ENCODE results near the gene MYL4.
"Not testable (repeated sequence)": the region's sequence is repeated elsewhere in the genome, so short reads cannot be mapped to it uniquely, and the experiment has no call there.

Gene MYL4

GRCh38 chr17:47264166-47264565 lies 55.0 kb downstream of the MYL4 start:
- POLR2A ChIA-PET, result no interaction called here
- no peak for DNase-seq (ENCODE audit: extremely low spot score)
- no peak for TF ChIP-seq HDGF (IDR thresholded peaks at IDR 0.05; ENCODE audit: borderline replicate concordance)
- TF ChIP-seq CTBP1 (IDR thresholded peaks at IDR 0.05; ENCODE audit: borderline replicate concordance), result no peak
- no peak for TF ChIP-seq BHLHE40 (IDR thresholded peaks at IDR 0.05; ENCODE audit: borderline replicate concordance)
- TF ChIP-seq ZNF384 (IDR thresholded peaks at IDR 0.05), result no peak
- CTCF ChIA-PET, result interaction anchor here (1.0 kb wide), 1 partner anchor 10 kb away, joined by 4 read pairs; no protein-coding TSS in a partner anchor

GRCh38 chr17:47265983-47266541 lies 56.9 kb downstream of the MYL4 start:
- DNase-seq (ENCODE audit: extremely low spot score), result no peak
- TF ChIP-seq FOXK2 (IDR thresholded peaks at IDR 0.05) (no peak), NFRKB (IDR thresholded peaks at IDR 0.05) (no peak), FOXA1 (IDR thresholded peaks at IDR 0.05) (no peak), BHLHE40 (IDR thresholded peaks at IDR 0.05; ENCODE audit: borderline replicate concordance) (no peak), TARDBP (IDR thresholded peaks at IDR 0.05) (no peak), ELF4 (IDR thresholded peaks at IDR 0.05) (no peak), ZNF384 (IDR thresholded peaks at IDR 0.05) (no peak), L3MBTL2 (conservative IDR thresholded peaks at IDR 0.05) (no peak), ARNT (IDR thresholded peaks at IDR 0.05) (no peak), PKNOX1 (IDR thresholded peaks at IDR 0.05) (no peak), FOXM1 (IDR thresholded peaks at IDR 0.05; ENCODE audit: borderline replicate concordance) (no peak), CTBP1 (IDR thresholded peaks at IDR 0.05; ENCODE audit: borderline replicate concordance) (no peak), LEF1 (IDR thresholded peaks at IDR 0.05; ENCODE audit: borderline replicate concordance) (no peak), HDGF (IDR thresholded peaks at IDR 0.05; ENCODE audit: borderline replicate concordance) (no peak), SP1 (IDR thresholded peaks at IDR 0.05) (no peak), SUZ12 (IDR thresholded peaks at IDR 0.05) (no peak)
- ChIA-PET POLR2A (no interaction called here), CTCF (no interaction called here)

- DNase-seq (ENCODE audit: extremely low spot score), result no peak
- ChIA-PET CTCF (no interaction called here), POLR2A (no interaction called here)
- TF ChIP-seq ARNT (IDR thresholded peaks at IDR 0.05) (no peak), FOXK2 (IDR thresholded peaks at IDR 0.05) (no peak), BHLHE40 (IDR thresholded peaks at IDR 0.05; ENCODE audit: borderline replicate concordance) (no peak), NFRKB (IDR thresholded peaks at IDR 0.05) (no peak), HDGF (IDR thresholded peaks at IDR 0.05; ENCODE audit: borderline replicate concordance) (no peak), LEF1 (IDR thresholded peaks at IDR 0.05; ENCODE audit: borderline replicate concordance) (no peak), PKNOX1 (IDR thresholded peaks at IDR 0.05) (no peak), SUZ12 (IDR thresholded peaks at IDR 0.05) (no peak), L3MBTL2 (conservative IDR thresholded peaks at IDR 0.05) (no peak)
Observed at GRCh38 chr17:47266782-47267181, 57.6 kb downstream of the MYL4 start.

- TF ChIP-seq PKNOX1 (IDR thresholded peaks at IDR 0.05), result no peak
- TF ChIP-seq CTBP1 (IDR thresholded peaks at IDR 0.05; ENCODE audit: borderline replicate concordance), result no peak
- no peak for TF ChIP-seq BHLHE40 (IDR thresholded peaks at IDR 0.05; ENCODE audit: borderline replicate concordance)
- TF ChIP-seq FOXA1 (IDR thresholded peaks at IDR 0.05), result no peak
- no peak for TF ChIP-seq L3MBTL2 (conservative IDR thresholded peaks at IDR 0.05)
- TF ChIP-seq ELF4 (IDR thresholded peaks at IDR 0.05), result no peak
- TF ChIP-seq FOXK2 (IDR thresholded peaks at IDR 0.05), result no peak
- DNase-seq (ENCODE audit: extremely low spot score), result no peak
- POLR2A ChIA-PET, result no interaction called here
- CTCF ChIA-PET, result no interaction called here
Observed at GRCh38 chr17:47267354-47267828, 58.2 kb downstream of the MYL4 start.

- CTCF ChIA-PET; POLR2A ChIA-PET; DNase-seq (ENCODE audit: extremely low spot score): not testable (repeated sequence)
Observed at GRCh38 chr17:47268964-47269363, 59.8 kb downstream of the MYL4 start.

- DNase-seq (ENCODE audit: extremely low spot score); CTCF ChIA-PET; POLR2A ChIA-PET: not testable (repeated sequence)
Observed at GRCh38 chr17:47269561-47270280, 60.6 kb downstream of the MYL4 start.

GRCh38 chr17:47270946-47271705 lies 62.0 kb downstream of the MYL4 start:
- CTCF ChIA-PET, result no interaction called here
- POLR2A ChIA-PET, result no interaction called here
- TF ChIP-seq HDGF (IDR thresholded peaks at IDR 0.05; ENCODE audit: borderline replicate concordance) (no peak), TARDBP (IDR thresholded peaks at IDR 0.05) (no peak), L3MBTL2 (conservative IDR thresholded peaks at IDR 0.05) (no peak), FOXM1 (IDR thresholded peaks at IDR 0.05; ENCODE audit: borderline replicate concordance) (no peak), BHLHE40 (IDR thresholded peaks at IDR 0.05; ENCODE audit: borderline replicate concordance) (no peak)
- DNase-seq (ENCODE audit: extremely low spot score), result no peak

Data from HEK293T (cell line).